ENCODE data around the gene LPGAT1.

LPGAT1 gene

DNA sequence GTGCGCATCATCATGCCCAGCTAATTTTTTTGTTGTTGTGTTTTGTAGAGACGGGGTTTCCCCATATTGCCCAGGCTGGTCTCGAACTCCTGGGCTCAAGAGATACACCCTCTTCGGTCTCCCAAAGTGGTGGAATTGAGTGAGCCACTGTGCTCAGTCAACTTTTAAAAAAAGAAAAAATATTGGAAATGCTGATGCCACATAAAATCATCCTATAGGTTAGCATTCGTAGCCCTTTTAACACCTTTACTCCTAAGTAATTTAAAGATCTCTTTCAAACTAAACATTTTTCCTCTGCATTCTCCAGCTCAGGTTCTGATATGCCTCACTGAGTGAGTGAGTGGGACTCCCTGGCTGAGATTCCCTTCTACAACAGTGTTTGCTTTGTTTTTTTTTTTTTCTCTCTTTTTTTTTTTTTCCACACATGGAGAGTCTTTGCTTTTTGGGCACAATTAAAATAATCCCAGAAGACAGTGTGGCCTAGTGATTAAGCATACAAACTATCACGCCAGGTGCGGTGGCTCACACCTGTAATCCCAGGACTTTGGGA, 74.0 kb downstream of the LPGAT1 start:
- DNase-seq, result no peak

DNA sequence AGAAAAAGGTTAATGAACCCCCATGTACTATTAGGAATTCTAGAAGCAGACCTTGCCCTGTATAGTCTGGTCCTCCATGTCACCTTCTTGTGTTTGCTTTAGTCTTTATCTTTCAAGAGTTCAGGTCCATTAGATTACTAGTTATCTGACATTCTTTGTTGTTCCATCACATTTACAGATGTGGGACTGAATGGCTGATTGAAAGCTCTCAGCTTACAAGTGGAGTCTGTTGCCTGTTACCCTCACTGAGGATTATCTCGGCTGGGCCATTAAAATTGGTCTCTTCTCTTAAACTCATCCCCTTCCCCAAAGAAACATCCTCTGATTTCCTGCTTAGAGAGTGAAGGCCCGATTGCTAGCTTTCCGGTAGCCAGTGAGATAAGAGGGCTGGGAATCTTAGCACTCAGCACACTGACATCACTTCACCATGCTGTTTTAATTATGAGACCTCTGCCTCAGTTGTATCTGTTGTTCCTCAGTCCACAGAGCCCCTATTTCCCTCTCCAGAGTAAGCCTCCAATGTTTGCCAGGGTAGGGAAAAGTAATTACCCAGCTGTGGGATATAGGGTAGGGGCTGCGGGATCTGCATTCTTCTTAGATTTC, 76.8 kb downstream of the LPGAT1 start:
- no peak for DNase-seq

GRCh38 chr1:211752951-211753486, 77.5 kb downstream of the LPGAT1 start:
- no peak for DNase-seq

DNA sequence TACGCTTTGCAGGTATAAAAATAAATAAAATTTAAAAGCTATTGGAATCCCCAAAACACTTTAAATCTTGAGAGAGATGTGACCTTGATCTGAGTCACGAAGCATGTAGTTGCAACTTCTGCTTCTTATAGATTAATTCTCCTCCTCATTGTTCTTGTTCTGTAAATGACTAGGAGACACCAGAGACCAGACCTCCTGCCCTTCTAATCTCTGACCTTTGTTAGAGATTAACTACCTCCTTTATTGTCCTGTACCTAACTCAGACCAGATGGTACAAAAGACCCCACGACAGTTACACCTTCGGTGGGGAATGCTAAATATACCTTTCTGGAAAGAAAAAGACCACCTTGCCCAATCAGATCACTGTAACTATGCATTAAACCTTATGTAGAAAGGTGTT, 78.2 kb downstream of the LPGAT1 start:
- DNase-seq, result no peak

- DNase-seq, result no peak
These were observed 79.1 kb downstream of the LPGAT1 start for GRCh38 chr1:211751438-211751837.

- no peak for DNase-seq
These were observed 80.0 kb downstream of the LPGAT1 start for GRCh38 chr1:211750599-211750998.

DNA sequence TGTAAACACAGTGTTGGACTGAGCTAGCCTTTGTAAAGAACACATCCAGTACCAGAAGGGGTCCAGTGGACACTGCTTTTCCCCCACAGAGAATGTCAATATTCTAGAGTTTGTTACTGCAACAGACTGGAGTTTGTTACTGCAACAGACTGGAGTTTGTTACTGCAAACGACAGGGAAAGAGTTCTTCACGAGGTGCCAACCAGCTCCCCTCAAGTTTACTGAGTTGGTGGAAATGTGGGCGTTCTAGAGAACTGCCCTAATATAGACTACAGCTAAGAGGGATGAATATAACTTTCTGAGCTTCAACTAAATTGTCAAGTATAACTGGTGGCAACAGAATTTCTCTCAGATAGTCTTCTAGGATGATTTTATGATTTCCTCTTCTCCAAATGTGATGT, 81.3 kb downstream of the LPGAT1 start:
- no peak for DNase-seq

DNA sequence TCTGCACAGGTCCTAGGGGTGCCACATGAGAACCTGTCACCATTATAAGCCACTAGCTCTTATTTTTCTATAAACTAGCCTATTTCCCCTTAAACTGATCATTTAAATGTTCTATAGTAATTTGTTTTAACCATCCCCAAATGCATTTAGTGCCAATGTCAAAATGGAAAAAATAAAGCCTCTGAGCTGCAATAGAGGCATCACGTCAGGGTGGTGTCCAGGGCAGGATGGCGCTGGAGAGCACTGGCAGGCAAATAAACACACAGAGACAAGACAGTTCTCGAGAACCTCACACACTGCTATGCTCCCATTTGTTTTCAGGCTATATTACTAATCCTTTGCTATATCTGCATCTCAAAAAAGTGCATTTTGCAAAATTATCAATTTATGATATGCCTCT, 81.8 kb downstream of the LPGAT1 start:
- no peak for DNase-seq

- no peak for DNase-seq
These were observed 87.6 kb downstream of the LPGAT1 start for GRCh38 chr1:211742889-211743529.

DNA sequence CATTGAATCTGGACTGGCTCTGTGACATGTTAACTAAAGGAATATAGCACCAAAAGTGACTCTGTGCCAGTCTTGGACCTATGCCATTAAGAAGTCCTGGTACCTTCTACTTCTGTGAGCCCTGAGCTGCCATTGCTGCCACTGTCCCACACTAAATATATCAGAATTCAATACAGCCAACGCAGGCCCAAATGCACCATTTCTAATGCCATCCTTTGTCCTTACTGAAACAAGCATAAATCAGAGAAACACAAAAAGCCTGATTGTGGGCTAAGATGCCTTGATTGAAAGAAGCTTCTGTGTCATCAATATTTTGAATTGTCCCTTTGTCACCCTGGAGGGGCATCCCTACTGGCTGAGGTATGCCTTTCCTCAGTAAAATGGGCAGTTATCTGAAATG, 88.3 kb downstream of the LPGAT1 start:
- no peak for DNase-seq

DNA sequence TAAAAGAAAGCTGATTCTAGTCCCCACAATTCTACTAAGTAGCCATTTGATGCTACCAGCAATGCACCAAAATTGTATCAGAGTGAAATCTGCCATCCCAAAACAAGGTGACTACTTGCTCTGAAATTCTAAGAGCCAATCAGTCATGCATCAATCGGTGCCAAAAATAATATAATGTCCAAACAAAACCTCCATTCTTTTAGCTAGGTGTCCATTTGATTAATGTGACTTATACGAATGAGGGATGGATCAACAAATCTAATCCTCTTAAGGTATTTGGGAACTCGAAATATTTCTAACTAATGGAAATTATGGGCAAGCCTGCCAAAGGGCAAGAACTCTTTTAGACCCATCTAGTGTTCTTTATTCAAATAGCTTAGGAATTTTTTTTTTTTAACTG, 88.8 kb downstream of the LPGAT1 start:
- DNase-seq, result no peak

- DNase-seq, result no peak
These were observed 89.4 kb downstream of the LPGAT1 start for GRCh38 chr1:211741116-211741515.

DNA sequence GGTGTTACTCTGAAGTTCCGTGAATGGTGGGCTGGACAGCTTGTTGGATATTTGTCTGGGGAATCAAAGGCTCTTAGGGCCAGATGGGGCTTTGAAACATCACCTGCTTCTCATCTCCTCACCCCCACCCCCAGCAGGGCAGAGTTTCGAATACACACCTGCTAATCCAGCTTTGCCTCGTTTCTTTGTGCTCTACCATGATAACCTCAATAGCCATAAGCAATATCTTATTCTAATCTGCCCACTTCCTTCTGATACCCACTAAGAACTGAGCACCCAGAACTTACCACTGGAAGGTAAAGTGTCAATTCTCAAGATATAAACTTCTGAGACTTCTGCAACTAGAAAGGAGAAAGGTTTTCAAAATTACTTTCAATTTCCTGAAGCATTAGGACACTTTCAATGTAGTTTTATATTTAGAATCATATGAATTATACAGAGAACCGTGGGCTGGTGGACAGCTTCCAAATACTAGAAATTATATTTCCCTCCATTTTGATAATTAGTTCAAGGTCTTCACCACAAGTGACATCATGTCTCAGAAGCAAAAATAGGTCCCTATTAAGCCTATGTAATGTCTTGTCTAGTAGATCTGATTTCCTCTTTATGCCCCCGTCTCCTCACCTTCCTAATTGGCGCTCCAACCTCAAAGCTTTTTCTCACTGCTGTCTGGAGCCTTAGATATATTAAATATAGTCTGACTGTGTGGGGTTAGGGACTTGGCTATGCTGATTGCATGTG, 90.7 kb downstream of the LPGAT1 start:
- DNase-seq, result peak; percentile 28

- DNase-seq, result peak; percentile 37
These were observed 91.8 kb downstream of the LPGAT1 start for GRCh38 chr1:211738691-211739301.

DNA sequence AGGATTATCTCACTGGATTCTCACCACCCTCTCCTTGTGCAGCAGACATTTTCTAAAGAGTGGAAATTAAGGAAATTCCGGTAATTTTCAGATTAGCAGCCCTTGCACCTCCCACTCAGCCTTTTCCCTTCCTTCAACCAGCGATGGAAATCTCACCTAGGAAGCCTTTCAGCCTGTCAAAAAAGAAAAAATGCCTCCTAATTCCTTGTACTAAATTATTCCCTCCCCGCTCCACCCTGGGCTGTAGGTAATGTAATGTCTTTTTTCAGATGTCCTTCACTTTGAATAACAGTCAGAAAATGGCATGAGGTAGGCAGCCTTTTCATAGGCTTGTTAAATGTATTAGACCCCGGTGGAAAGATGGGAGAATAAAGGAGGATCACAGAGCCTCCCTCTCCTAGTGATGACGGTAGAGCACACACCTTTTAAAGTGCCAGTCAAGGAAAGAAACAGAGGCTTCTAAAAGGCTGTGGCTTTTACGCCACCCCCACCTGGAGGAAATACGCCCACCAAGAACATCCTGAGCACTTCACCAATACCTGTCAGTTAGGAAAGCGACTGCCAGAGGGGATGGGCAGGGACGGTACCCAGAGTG, 92.4 kb downstream of the LPGAT1 start:
- DNase-seq, result no peak

DNA sequence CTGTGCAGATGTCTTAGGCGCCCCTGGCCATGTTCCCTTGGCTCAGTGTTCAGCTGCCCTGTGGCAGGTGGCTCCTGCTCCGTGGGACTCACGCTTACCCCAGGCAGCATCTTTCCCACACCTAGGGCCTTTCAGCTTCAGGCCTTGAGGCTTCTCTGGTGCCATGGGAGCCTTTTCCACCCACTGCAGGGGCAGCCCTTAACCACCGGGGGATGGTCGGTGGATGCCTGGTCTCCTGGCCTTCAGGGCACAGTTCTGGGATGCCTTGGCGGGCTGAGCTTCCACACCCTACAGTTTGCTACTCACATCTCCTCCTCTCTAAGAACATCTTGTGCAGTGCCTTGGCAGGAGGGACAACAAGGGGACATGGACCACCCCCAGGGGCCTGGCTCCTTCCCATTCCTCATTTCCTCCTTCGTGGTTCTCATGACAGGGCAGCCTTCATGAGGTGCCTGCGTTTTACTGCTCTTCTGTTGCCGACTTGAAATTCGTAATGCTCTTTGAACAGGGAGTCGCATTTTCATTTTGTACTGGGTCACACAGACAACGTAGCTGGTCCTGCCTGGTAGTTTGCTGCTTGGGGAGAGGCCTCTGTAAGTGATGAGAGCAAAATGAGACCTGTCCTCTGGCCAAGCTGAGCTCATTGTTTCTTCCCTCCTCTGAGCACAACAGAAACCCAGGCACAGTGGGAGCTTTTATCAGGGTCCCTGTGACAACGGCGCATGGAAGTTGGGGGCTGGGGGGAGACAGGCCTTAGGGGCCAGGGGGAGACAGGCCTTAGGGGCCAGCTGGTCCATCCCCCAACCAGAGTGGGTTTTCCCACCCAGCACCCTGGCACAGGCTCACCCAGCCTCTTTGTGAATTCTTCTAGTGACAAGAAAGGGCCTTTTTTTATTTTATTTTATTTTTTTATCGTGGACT, 93.2 kb downstream of the LPGAT1 start:
- no peak for DNase-seq

GRCh38 chr1:211736351-211736915, 94.1 kb downstream of the LPGAT1 start:
- no peak for DNase-seq

DNA sequence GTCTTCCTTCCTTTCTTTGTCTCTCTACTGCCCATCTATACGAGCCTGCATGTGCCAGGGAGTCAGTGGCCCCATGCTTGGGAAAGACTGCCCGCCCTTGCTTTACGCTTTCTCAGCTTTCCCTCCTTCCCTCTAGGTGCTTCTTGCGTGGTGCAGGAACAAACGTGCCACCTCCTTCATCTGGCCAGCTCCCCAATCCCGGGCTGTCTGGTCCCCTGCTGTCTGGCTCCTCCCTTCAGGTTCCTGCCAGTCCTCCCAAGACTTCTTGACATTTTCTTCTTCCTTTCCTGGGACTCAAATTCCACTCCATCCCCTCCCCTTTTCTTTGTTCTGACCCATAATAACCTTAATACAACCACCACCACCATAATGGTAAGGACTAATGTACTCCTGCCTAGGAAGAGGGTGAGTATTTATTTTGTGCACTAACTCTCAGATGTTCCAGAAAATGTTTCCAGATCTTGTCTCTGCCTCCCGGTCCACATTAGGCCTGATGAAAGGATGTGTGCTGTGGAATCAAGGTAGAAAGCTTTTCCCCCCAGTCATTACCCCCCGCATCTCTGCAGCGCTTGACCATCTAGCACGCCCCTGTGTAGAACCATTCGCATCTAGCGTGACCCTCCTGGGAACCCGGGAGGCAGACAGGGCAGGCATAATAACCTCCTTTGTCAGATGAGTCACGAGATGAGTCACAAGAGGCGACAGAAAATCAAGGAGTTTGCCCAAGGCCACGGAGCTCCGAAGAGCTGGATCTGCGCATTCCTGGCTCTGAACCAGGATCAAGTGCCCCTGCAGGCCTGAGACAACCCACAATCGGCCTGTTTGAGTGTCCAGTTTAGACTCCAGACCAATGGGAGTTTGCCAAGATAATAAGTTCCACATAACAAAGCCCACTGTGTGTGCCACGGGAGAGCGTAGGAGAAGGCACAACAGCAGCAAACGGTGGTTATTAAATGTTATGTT, 95.1 kb downstream of the LPGAT1 start:
- no peak for DNase-seq

DNA sequence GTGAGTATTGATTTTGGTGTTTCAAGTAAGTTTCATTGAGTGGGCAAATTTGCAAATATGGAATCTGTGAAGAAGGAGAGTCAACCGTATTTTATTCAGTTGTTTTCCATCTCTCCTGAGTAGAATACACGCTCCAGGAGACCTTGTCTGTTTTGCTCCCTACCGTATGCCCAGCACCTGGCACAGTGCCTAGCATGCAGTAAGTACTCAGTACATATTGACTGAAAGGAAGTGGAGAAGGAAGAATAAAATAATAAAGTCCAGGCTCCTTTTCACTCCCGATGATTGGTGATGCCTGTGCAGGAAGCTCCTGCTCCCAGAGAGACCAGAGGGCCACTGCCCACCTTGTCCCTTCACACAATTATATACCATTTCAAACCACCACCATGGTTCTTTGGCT, 95.8 kb downstream of the LPGAT1 start:
- DNase-seq, result no peak

- no peak for DNase-seq
These were observed 96.2 kb downstream of the LPGAT1 start for GRCh38 chr1:211734359-211734758.
